VCaP (cell line): ENCODE measurements around the gene SYTL1.

Source experiments
- H3K27ac ChIP-seq: fragments of 450-650 bp; 2 replicates; pipeline ENCODE4 v1.5.1; 2017
- TF ChIP-seq, protein P1 (sequence below): fragments of 450-650 bp; conservative IDR thresholded peaks from 2 replicates; pipeline ENCODE4 v1.5.1; 2017; ENCODE audit warnings: mild to moderate bottlenecking, moderate library complexity

Gene SYTL1

DNA sequence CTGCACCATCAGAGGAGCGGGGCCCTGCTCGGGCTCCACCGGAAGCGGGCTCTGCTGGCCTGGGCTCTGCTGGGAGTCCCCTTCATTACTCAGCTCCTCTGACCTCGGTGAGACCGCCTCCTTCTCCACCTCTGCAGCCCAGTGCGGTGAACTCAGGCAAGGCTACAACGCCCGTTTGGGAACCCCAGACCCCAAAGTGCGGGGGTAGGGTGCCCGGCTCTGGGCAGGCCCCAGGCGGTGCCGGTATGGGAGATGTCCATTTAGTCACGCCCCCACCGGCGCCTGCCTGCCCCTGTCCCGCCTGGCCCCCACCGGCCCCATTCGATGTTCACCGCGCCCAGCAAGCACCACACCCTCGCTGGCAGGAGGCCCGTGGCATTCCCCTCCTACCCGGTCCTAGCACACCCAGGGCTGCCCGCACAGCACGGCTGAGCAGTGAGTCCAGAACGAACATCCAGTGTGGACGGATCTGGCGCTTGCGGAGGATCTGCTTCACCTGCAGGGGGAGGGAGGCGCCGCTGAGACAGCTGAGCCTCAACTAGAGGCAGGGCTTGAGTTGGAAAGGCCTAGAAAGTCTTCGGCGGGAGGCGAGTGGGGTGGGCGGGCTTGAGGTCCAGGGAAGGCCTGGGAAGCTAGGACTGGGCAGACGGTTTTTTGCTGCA is 14.9 kb downstream of the SYTL1 start:
- TF ChIP-seq, protein P1, sequence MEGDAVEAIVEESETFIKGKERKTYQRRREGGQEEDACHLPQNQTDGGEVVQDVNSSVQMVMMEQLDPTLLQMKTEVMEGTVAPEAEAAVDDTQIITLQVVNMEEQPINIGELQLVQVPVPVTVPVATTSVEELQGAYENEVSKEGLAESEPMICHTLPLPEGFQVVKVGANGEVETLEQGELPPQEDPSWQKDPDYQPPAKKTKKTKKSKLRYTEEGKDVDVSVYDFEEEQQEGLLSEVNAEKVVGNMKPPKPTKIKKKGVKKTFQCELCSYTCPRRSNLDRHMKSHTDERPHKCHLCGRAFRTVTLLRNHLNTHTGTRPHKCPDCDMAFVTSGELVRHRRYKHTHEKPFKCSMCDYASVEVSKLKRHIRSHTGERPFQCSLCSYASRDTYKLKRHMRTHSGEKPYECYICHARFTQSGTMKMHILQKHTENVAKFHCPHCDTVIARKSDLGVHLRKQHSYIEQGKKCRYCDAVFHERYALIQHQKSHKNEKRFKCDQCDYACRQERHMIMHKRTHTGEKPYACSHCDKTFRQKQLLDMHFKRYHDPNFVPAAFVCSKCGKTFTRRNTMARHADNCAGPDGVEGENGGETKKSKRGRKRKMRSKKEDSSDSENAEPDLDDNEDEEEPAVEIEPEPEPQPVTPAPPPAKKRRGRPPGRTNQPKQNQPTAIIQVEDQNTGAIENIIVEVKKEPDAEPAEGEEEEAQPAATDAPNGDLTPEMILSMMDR, result no peak
- H3K27ac ChIP-seq, result no peak overlapping the region

DNA sequence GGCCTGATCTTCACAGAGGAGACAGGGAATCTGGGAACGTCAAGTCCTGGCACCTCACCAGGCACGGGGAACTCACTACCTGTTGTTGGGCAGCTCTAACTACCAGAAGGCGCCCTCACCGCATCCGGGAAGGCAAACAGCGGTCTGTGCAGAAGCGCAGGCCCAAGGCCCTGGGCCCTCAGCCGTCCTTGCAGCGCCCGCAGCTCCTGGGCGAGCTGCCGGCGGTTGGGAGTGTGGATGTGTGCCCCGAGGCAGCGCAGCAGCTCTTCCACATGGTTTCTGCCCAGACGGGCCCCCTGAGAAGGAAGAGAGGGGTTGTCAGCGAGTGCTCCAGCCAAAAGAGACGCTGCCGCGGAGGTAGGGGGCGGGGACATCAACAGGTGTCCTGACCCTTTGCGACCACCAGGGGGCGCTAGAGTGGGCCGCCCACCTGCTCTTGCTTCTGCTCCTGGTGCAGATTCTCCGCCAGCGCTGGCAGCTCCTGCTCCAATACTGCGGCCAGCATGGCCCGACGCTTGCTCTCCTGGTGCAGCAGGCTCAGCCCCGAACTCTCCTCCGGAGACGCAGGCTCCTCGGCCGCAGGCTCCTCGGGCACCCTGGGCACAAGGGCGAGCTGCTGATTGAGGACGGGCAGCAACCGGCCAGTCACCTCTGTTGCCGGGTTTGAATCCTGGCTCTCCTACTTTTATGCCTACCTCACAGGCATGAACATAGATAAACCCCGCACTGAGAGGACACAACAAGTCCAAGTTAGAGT is 15.6 kb downstream of the SYTL1 start:
- no peak overlapping the region for H3K27ac ChIP-seq
- TF ChIP-seq, protein P1, result peak; percentile 77

DNA sequence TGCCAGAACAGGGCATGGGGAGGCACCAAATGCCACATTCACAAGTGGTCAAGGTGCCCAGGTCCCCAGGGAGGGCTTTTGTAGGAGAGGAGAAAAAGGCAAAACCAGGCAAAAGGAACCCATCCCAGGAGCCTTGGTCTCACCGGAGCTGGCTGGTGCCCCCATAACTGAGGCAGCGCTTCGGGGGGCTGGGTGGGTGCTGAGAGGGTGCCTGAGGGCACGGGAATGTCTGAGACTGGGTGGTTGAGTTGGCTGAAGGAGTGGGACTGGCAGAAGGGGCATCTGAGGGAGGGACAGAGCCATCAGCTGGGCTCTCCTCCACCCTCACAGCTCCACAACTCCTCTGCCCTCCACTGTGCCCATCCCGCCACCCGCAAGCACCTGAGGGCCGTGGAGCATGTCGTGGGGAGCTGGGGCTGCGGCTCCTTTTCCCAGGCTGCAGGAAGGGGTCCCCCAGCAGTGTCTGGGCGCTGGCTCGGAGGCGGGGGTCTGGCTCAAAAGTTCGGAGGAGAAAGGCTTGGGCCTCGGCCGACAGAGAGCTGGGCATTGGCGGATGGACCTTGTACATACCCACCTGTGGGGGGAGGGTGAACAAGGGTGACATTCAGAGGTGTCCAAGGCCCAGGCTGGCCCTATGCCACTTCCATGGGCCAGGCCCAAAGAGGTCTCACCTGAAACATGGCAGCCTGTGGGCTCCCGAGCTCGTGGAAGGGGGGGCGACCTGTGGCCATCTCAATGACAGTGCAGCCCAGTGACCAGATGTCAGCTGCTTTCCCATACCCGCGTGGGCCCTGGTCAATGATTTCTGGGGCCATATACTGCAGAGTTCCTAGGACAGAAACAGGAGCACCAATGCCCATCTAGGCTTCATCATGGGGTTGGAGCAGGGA is 16.5 kb downstream of the SYTL1 start:
- H3K27ac ChIP-seq, result no peak overlapping the region
- TF ChIP-seq, protein P1, result no peak

DNA sequence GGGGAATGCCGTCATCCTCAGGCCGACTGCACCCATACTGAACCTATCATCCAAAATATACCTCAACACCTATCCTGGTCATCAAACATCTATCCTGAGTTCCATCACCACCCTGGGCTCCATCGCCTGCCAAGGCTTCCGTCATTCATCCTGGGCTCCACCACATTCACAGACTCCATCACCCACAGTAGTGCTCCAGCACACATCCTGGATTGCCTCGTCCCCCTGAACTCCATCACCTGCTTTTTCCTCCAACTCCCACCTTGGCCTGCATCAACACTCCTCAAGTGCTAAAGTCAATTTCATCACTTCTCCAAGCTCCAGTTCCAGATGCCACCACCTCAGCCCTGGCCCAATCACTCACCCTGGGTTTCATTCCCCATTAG is 17.1 kb downstream of the SYTL1 start:
- H3K27ac ChIP-seq, result no peak overlapping the region
- TF ChIP-seq, protein P1, result no peak

DNA sequence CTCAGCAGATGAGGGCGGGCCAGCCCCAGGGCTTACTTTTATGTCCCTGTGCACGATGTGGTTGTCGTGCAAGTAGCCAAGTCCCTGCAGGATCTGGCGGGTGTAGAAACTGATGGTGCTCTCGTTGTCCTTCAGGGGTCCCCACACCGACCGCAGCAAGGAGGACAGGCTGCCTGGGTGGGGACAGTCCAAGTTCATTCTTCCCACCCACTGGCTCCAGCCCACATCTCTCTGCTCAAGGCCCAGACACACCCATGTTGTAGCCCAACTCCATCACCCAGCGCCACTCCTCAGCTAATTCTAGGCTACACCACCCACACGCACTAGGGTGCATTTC is 18.0 kb downstream of the SYTL1 start:
- H3K27ac ChIP-seq, result no peak overlapping the region
- TF ChIP-seq, protein P1, result no peak

DNA sequence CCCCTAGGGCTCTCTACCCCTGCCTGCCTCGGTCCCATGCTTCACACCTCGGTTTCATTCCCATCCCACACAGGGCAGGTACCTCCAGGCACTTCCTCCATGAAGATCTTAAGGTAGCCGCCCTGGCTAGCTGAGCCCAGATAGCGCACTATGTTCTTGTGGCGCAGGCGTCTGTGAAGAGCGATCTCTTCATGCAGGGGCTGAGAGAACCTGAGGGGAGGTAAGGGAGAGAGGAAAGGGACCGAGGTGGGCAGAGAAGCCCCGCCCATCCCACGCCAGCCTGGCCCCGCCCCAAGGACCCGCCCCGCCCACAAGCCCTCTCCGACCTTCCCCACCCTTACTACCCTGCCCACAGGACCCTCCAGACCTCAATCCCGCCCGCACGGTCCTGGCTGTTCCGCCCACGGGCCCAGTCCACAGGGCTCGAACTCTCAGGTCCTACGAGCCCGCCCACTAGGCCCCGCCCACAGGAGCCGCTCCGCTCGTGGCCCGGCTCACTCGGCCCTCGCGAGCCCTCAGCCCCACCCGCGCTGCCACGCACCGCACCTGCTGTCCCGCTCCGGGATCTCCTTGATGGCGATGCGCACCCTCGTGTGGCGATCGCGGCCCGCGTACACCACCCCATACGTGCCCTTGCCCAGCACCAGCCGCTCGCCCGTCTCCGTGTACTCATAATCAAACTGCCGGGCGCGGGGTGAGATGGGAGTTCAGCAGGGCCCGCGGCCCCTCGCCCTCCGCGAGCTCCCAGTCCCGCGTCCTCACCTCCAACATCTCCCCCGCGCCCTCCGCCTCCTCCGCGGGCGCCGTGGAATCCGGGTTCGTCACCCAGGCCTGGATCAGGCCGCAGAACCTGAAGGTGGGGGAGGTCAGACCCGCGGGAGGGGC is 18.6 kb downstream of the SYTL1 start:
- no peak overlapping the region for H3K27ac ChIP-seq
- TF ChIP-seq, protein P1, result no peak
